Skeletal muscle tissue (tissue), 4 donors: ENCODE results near the gene XRCC2. TPM values are rescaled to one million over a fixed set of nuclear protein-coding genes. Genes with fewer than 3 reads are reported as not detected.
"Not testable (repeated sequence)": the region's sequence is repeated elsewhere in the genome, so short reads cannot be mapped to it uniquely, and the experiment has no call there.

Source experiments
- H3K27ac ChIP-seq: one replicate; pipeline ENCODE4 v1.7.0; 2013; ENCODE audit warnings: mild to moderate bottlenecking, low read depth, low read length, inconsistent platforms
- H3K27me3 ChIP-seq, 3 donors: one replicate each; pipeline ENCODE4 v1.7.0; 2013; ENCODE audit warnings: low read length in 3 of 3; ENCODE audit not compliant: control insufficient read depth in 3 of 3, insufficient read depth in 3 of 3
- H3K36me3 ChIP-seq, 3 donors: one replicate each; pipeline ENCODE4 v1.7.0; 2013; ENCODE audit warnings: low read length in 3 of 3; ENCODE audit not compliant: control insufficient read depth in 3 of 3, insufficient read depth in 3 of 3
- H3K4me1 ChIP-seq, 3 donors: one replicate each; pipeline ENCODE4 v1.7.0; 2013; ENCODE audit warnings: low read length in 3 of 3, mild to moderate bottlenecking in 3 of 3; ENCODE audit not compliant: control insufficient read depth in 3 of 3, insufficient read depth in 3 of 3
- H3K4me3 ChIP-seq, 3 donors: one replicate each; pipeline ENCODE4 v1.7.0; 2013; ENCODE audit warnings: low read length in 3 of 3
- H3K9ac ChIP-seq, 3 donors: one replicate each; pipeline ENCODE4 v1.7.0; 2013; ENCODE audit warnings: low read length in 3 of 3, mild to moderate bottlenecking in 3 of 3, moderate library complexity in 2 of 3, low read depth in 1 of 3
- H3K9me3 ChIP-seq, 3 donors: one replicate each; pipeline ENCODE4 v1.7.0; 2013; ENCODE audit warnings: low read length in 3 of 3; ENCODE audit not compliant: control insufficient read depth in 3 of 3
- total RNA-seq: library from RNA; depleted of rRNA; stranded (reverse); fragments of >200 nt; gene quantifications from one replicate; pipeline ENCODE4 v1.2.3, GENCODE V29; 2014
- donor health status: Osteomylitis.

The XRCC2 gene
- total RNA-seq, 1 donor from 2014 or later, result 1.6 TPM

DNA sequence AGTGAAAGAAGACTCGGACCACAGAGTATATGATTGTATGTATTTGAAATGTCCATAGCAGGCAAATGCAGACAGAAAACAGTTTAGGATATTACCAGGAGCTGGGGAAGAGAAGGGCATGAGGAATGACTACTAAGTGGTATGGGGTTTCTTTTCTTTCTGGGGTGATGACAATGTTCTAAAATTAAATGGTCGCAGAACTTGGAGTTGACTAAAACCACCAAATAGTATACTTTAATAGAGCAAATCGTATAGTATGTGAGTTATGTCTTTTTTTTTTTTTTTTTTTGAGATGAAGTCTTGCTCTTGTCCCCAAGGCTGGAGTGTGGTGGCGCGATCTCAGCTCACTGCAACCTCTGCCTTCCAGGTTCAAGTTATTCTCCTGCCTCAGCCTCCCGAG lies 34.6 kb downstream of the XRCC2 start:
- Histone ChIP-seq H3K27ac (no peak overlapping the region), H3K9me3 (no peaks in the 10 kb centered on the region), H3K9ac (no peak overlapping the region), H3K36me3 (no peaks in the 10 kb centered on the region), H3K4me1 (no peaks in the 10 kb centered on the region), H3K27me3 (no peaks in the 10 kb centered on the region), H3K4me3 (no peak overlapping the region)

DNA sequence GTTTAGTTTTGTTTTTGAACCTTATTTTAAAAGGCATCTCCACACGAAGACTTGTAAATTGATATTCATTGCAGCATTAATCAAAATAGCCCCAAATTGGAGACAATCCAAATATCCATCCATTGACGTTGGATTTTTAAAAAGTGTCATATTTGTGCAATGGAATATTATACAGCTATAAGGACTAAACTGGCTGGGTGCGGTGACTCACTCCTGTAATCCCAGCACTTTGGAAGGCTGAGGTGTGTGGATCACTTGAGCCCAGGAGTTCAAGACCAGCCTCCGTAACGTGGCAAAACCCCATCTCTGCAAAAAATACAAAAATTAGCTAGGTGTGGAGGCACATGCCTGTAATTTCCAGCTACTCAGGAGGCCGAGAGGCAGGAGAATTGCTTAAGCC lies 35.1 kb downstream of the XRCC2 start:
- Histone ChIP-seq H3K9ac (no peak overlapping the region), H3K4me3 (no peak overlapping the region), H3K27me3 (no peaks in the 10 kb centered on the region), H3K4me1 (no peaks in the 10 kb centered on the region), H3K9me3 (no peaks in the 10 kb centered on the region), H3K27ac (no peak overlapping the region), H3K36me3 (no peaks in the 10 kb centered on the region)

DNA sequence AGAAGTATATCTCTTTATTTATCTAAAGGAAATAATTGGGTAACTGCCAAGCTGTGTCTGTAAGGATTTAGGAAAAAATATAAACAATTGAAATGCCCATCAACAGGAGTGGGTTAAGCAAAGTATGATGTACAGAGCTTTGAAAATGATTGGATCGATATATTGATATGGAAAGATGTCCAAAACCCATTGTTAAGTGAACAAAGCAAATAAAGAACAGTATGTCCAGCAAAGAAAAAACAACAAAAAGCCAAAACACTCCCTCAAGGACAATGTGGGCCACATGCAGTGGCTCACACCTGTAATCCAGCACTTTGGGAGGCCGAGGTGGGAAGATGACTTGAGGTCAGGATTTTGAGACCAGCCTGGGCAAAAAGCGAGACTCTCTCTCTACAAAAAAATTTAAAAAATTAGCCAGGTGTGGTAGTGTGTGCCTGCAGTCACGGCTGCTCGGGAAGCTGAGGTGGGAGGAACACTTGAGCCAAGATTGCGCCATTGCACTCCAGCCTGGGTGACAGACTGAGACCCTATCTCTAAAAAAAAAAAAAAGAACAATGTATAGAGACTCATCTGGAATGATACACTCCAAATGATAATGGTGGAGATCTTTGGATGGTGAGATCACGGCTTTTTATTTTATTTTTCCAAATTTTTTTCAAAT lies 37.9 kb downstream of the XRCC2 start:
- no peaks in the 10 kb centered on the region for H3K4me1 ChIP-seq
- no peaks in the 10 kb centered on the region for H3K36me3 ChIP-seq
- no peak overlapping the region for H3K4me3 ChIP-seq
- H3K9me3 ChIP-seq, result no peaks in the 10 kb centered on the region
- H3K9ac ChIP-seq, result no peak overlapping the region
- H3K27ac ChIP-seq, result no peak overlapping the region
- peaks cover 0 to 7% (median 4%) of the 10 kb centered on the region in 3 donors for H3K27me3 ChIP-seq

DNA sequence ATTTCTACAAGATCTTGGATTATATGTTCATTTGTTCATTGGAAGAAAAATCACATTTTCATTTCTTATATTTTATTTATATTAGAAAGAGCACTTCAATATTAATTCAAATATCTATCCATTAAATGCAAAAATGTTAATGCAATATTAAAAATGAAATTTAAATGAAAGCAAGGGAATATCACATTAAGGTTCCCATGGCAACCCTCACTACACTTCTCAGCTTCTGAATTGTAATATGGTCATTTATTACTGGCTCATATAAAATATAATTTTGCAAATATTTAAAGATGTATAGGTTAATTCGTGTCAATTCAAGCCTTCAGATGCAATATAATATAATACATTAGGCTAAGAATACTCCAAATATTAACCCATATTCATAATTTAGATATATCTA lies 38.8 kb downstream of the XRCC2 start:
- no peaks in the 10 kb centered on the region for H3K9me3 ChIP-seq
- H3K27ac ChIP-seq, result no peak overlapping the region
- H3K27me3 ChIP-seq, result peaks cover 0 to 7% (median 4%) of the 10 kb centered on the region in 3 donors
- no peaks in the 10 kb centered on the region for H3K36me3 ChIP-seq
- no peak overlapping the region for H3K4me3 ChIP-seq
- no peak overlapping the region for H3K9ac ChIP-seq
- no peaks in the 10 kb centered on the region for H3K4me1 ChIP-seq

DNA sequence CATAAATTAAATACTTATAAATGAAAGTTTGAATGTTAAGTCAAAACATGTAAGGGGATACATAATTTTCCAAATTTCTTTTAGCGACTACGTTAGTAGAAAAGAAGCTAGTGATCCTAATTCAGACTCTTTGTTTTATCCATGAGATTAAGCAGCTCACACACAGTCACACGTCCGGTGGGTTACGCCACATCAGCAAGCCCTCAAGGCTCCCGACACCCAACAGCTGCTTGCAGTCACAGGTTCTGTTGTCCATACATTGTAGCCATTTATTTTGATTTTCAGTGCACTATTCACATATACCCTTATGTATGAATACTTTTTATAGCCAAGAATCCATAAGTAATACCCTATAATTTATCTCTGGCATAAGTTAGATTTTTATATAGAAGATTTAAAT lies 39.5 kb downstream of the XRCC2 start:
- Histone ChIP-seq H3K9me3 (no peaks in the 10 kb centered on the region), H3K27me3 (peaks cover 0 to 7% (median 4%) of the 10 kb centered on the region in 3 donors), H3K4me3 (no peak overlapping the region), H3K27ac (no peak overlapping the region), H3K9ac (no peak overlapping the region), H3K4me1 (no peaks in the 10 kb centered on the region), H3K36me3 (no peaks in the 10 kb centered on the region)

DNA sequence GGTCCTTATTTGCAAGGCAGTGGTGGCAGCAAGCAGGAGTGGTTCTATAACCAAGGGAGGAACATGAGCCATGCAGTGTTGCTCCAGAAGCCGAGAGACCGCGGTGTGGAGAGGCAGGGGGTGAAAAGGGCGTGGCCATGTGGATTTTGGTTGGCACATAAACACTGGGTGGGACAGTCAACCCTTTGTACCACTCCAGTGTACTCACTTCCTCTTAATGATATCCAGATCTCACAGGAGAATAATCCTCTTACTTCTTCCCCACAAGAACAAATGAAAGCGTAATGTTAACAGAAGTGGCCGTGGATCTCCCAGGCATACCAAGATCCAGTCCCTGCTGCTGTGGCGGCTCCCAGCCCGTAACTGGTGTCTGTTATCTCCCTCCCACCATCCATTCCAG lies 42.4 kb downstream of the XRCC2 start:
- H3K27ac ChIP-seq, result no peak overlapping the region
- H3K36me3 ChIP-seq, result no peaks in the 10 kb centered on the region
- no peak overlapping the region for H3K9ac ChIP-seq
- H3K9me3 ChIP-seq, result no peaks in the 10 kb centered on the region
- no peak overlapping the region for H3K4me3 ChIP-seq
- H3K27me3 ChIP-seq, result peaks cover 0 to 7% (median 4%) of the 10 kb centered on the region in 3 donors
- H3K4me1 ChIP-seq, result no peaks in the 10 kb centered on the region

DNA sequence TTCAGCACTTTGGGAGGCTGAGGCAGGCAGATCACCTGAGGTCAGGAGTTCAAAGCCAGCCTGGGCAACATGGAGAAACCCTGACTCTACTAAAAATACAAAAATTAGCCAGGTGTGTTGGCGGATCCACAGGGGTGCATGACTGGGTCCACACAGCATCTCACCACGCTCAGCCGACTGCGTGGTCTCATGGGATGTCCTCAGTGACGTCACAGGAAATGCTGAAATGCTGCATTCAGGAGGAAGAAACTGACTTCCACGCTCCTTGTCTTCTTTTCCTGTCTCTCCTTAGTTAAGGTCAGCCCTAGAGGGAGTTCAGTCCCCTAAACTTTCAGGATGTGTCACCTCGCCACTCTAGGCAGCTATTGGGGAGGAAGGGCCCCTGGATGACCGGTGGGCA lies 42.9 kb downstream of the XRCC2 start:
- Histone ChIP-seq H3K36me3 (no peaks in the 10 kb centered on the region), H3K9me3 (no peaks in the 10 kb centered on the region), H3K27ac (no peak overlapping the region), H3K27me3 (peaks cover 0 to 7% (median 4%) of the 10 kb centered on the region in 3 donors), H3K9ac (no peak overlapping the region), H3K4me1 (no peaks in the 10 kb centered on the region), H3K4me3 (no peak overlapping the region)

DNA sequence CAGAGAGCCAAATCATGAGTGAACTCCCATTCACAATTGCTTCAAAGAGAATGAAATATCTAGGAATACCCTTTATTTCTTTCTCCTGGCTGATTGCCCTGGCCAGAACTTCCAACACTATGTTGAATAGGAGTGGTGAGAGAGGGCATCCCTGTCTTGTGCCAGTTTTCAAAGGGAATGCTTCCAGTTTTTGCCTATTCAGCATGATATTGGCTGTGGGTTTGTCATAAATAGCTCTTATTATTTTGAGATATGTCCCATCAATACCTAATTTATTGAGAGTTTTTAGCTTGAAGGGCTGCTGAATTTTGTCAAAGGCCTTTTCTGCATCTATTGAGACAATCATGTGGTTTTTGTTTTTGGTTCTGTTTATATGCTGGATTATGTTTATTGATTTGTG lies 47.2 kb downstream of the XRCC2 start:
- H3K9me3 ChIP-seq, H3K4me1 ChIP-seq, H3K36me3 ChIP-seq, H3K4me3 ChIP-seq, H3K27me3 ChIP-seq, H3K27ac ChIP-seq, H3K9ac ChIP-seq: not testable (repeated sequence)

DNA sequence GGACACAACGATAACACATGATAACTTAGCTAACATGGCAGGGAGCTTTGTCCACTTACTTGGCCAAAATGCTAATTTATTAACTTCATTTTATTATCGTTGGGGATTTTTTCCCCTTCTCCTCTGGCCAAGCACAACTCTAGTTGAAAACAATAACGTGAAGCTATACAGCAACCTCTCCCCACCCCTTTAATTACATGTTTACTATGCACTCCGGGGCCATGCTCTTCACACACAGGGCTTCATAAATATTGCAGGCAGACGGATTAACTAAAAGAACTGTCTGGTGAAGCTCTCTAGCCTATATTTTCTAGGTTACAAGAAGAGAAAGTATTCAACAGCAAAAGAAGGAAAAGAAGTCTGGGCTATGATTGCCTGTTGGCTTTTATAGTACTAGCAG lies 51.7 kb downstream of the XRCC2 start:
- no peaks in the 10 kb centered on the region for H3K36me3 ChIP-seq
- H3K9ac ChIP-seq, result no peak overlapping the region
- H3K27me3 ChIP-seq, result no peaks in the 10 kb centered on the region
- H3K4me3 ChIP-seq, result no peak overlapping the region
- no peaks in the 10 kb centered on the region for H3K9me3 ChIP-seq
- no peak overlapping the region for H3K27ac ChIP-seq
- no peaks in the 10 kb centered on the region for H3K4me1 ChIP-seq

DNA sequence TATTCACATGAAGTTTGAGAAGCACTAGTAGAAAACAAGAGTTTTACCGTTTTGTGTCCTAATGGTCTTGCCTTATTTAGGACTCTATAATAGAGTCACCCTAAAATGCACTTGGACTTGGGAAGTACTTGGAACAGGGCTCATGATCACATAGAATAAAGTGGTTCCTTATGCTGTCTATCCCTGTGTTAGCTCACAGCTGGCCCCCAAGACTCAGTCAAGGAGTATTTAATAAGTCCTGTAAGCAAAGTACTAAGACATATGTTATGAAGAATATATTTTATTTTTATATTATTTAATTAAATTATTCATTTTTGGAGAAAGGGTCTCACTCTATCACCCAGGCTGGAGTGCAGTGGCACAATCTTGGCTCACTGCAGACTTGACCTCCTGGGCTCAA lies 54.5 kb downstream of the XRCC2 start:
- Histone ChIP-seq H3K9ac (no peak overlapping the region), H3K4me3 (no peak overlapping the region), H3K4me1 (no peaks in the 10 kb centered on the region), H3K27ac (no peak overlapping the region), H3K27me3 (no peaks in the 10 kb centered on the region), H3K36me3 (no peaks in the 10 kb centered on the region), H3K9me3 (no peaks in the 10 kb centered on the region)
